ENCODE results near the gene ASB3. TPM values are rescaled to one million over a fixed set of nuclear protein-coding genes. Genes with fewer than 3 reads are reported as not detected.
A peak's percentile ranks its signal among the peaks of the same experiment; 100 is the strongest.

Gene ASB3
- total RNA-seq, 2 donors from 2014 or later, result 10.5 to 14.0 TPM

- 60 to 68% methylated on average over 4 of the region's 4 CpGs for WGBS, 2 donors
- Histone ChIP-seq H3K36me3 (replicated peaks in 1 of 2; ENCODE audit: insufficient read depth in 1 of 2, low read depth in 2 of 2) (no peaks in the 10 kb centered on the region), H3K27me3 (no peaks in the 10 kb centered on the region), H3K27ac (no peak overlapping the region), H3K9me3 (no peaks in the 10 kb centered on the region), H3K4me1 (peaks cover 9% of the 10 kb centered on the region), H3K4me3 (no peak overlapping the region)
- intact Hi-C loops (cut with DNase I), result no loop called here
- no peak for TF ChIP-seq CTCF (IDR thresholded peaks at IDR 0.05)
- TF ChIP-seq POLR2A (IDR thresholded peaks at IDR 0.05), result no peak
- DNase-seq (no peak), ATAC-seq (no peak)
Observed at GRCh38 chr2:53770264-53770663, 16.5 kb downstream of the ASB3 start.

- peaks cover 9% of the 10 kb centered on the region for H3K4me1 ChIP-seq
- no peaks in the 10 kb centered on the region for H3K9me3 ChIP-seq
- H3K27me3 ChIP-seq, result no peaks in the 10 kb centered on the region
- no peak overlapping the region for H3K27ac ChIP-seq
- no peaks in the 10 kb centered on the region for H3K36me3 ChIP-seq (replicated peaks in 1 of 2; ENCODE audit: insufficient read depth in 1 of 2, low read depth in 2 of 2)
- H3K4me3 ChIP-seq, result no peak overlapping the region
- no peak for DNase-seq
- no peak for TF ChIP-seq POLR2A (IDR thresholded peaks at IDR 0.05)
- TF ChIP-seq CTCF (IDR thresholded peaks at IDR 0.05), result no peak
- no peak for ATAC-seq
- WGBS, 2 donors, result 86 to 89% methylated on average over 15 of the region's 15 CpGs
- intact Hi-C loops (cut with DNase I), result no loop called here
Observed at GRCh38 chr2:53769318-53769945, 17.3 kb downstream of the ASB3 start.

- Histone ChIP-seq H3K4me1 (peaks cover 9% of the 10 kb centered on the region), H3K9me3 (no peaks in the 10 kb centered on the region), H3K36me3 (replicated peaks in 1 of 2; ENCODE audit: insufficient read depth in 1 of 2, low read depth in 2 of 2) (no peaks in the 10 kb centered on the region), H3K27me3 (no peaks in the 10 kb centered on the region), H3K4me3 (peak overlapping the region; percentile 48 to 59), H3K27ac (peak overlapping the region in 3 of 4 donors; percentile 58 to 69 (median 68))
- ATAC-seq (no peak), DNase-seq (no peak)
- TF ChIP-seq CTCF (IDR thresholded peaks at IDR 0.05) (no peak), POLR2A (IDR thresholded peaks at IDR 0.05) (no peak)
- intact Hi-C loops (cut with DNase I), result no loop called here
- 1 to 3% methylated on average over 10 to 12 of the region's 12 CpGs for WGBS, 2 donors
Observed at GRCh38 chr2:53768242-53768542, 18.6 kb downstream of the ASB3 start.

- WGBS, 2 donors, result 0% methylated on average over 28 to 46 of the region's 46 CpGs
- no peaks in the 10 kb centered on the region for H3K9me3 ChIP-seq
- intact Hi-C loops (cut with DNase I), result no loop called here
- DNase-seq (peak; percentile 82 to 87 (median 83)), ATAC-seq (peak; percentile 91)
- H3K4me1 ChIP-seq, result peaks cover 9% of the 10 kb centered on the region
- H3K27me3 ChIP-seq, result no peaks in the 10 kb centered on the region
- H3K4me3 ChIP-seq, result peak within 1 kb of the TSS; percentile 48 to 59
- TF ChIP-seq CTCF (IDR thresholded peaks at IDR 0.05) (peak; percentile 20 to 63 (median 57)), POLR2A (IDR thresholded peaks at IDR 0.05) (peak in 2 of 3 donors; percentile 42 to 49)
- peaks cover 0 to 5% of the 10 kb centered on the region in 2 donors for H3K36me3 ChIP-seq (replicated peaks in 1 of 2; ENCODE audit: insufficient read depth in 1 of 2, low read depth in 2 of 2)
- H3K27ac ChIP-seq, result peak within 1 kb of the TSS; percentile 27 to 69 (median 63)
Observed at GRCh38 chr2:53767405-53768241, 19.1 kb downstream of the ASB3 start, which contains the start of gene CHAC2. TSS of gene CHAC2 (plus strand) at chr2:53767804. CDS start at chr2:53767887, 83 bp downstream.

All from body of pancreas (tissue), 4 donors.